SHP77 treated with DMSO at 0.1 percent for 48 hours (cell line): Measurements from ENCODE around the gene KIF26B.

ENCODE experiments used
- DNase-seq: peaks from one replicate; lab custom pipeline; 2025; lab: John Stamatoyannopoulos, UW

Gene KIF26B

DNA sequence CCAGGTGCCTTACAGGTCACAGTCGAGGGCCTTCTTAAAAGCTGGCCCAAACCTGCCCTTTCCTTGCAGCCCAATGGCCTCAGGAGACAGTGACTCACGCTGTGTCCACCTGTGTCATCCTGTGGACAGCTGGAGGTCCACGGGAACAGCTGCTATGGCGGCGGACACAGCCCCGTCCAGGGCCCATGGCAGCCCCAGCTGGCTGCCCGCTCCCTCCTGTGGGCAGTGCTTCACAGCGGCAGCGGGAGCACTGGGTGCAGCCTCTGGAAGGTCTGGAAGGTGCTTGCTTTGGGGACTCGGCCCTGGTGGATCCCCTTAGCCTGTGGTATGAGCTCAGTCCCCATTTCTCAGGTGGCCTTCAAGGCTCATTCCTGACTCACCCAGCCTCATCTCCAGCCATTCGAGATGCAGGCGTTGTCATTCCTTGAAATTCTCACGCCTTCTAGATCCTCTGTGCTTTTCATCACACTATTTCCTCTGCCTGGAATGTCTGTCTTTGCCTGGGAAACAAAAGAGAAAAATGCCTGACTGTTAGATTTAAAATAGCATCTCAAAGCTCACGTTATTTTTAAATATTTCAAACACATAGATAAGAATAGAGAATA, 86.8 kb downstream of the KIF26B start:
- DNase-seq, result no peak

DNA sequence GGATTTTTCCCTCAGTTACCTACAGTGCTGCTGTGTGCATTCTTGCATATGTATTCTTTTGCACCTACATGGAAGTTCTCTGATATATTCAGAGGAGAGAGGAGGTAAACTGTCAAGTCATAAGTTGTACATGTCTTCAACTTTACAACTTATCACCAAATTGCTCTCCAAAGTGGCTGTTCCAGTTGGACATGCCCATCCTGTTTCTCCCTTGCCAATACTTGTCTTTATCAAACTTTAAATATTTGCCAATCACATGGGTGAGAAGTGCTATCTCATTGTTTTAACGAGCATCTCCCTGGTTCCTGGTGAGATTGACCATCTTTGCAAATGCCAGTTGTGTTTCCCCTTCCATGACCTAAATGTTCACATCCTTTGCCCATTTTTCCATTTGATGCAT, 88.2 kb downstream of the KIF26B start:
- no peak for DNase-seq

DNA sequence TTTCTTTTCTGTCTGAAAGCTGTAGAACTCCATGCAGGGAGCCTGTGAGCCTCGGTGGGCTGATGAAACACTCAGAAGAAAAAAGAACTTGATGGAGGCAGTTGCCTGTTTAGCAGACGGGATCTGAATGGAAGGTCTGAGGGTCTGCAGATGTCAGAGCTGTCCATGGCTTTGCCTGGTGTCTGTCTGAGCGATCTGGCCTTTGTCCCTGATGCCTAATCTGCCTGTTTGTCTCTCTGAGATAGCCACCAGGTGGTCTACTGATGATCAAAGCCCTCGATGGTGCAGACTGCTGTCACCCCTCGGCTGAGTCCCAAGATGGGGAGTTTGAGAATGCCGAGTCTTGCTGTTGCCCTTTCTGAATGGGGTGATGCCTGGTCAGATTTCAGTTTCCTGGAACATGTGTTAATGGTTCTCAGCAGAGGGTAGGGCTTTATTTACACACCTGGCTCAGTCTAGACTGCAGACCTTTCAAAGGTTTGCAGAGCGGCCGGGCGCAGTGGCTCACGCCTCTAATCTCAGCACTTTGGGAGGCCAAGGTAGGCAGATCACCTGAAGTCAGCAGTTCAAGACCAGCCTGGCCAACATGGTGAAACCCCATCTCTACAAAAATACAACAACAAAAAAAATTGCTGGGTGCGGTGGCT, 90.4 kb downstream of the KIF26B start:
- DNase-seq, result peak; percentile 95

DNA sequence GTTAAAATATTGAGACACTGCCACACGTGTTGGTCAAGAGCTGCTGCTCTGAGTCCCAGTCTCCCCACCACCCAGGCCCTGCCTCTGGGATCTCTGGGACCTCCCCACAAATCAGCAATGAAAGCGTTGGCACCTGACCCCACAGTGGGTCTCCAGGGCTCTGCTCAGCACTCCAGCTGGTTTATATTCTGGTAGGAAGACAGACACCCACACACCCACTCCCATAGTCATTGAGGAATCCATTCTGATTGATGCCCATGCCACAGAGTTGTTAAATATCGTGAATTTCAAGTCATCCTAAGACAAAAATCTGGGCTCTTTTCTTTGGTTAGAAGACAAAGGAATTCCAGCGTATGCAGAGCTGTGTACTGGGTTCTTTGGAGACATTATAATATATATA, 91.6 kb downstream of the KIF26B start:
- peak; percentile 27 for DNase-seq

DNA sequence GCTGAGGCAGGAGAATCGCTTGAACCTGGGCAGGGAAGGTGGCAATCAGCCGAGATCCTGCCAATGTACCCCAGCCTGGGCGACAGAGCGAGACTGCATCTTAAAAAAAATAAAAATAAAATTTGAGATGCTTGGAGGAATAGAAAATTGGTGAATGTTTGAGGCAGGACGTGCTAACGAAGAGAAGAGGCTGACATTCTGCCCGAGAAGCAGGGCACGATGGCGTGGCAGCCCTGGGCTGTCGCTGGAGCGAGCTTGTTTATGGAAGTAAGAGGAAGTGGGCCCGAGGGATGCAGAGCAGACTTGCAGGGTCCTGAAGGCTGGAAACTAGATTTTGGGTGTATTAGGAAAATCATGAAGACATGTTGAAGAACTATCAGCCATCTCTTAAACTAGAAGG, 92.6 kb downstream of the KIF26B start:
- no peak for DNase-seq

DNA sequence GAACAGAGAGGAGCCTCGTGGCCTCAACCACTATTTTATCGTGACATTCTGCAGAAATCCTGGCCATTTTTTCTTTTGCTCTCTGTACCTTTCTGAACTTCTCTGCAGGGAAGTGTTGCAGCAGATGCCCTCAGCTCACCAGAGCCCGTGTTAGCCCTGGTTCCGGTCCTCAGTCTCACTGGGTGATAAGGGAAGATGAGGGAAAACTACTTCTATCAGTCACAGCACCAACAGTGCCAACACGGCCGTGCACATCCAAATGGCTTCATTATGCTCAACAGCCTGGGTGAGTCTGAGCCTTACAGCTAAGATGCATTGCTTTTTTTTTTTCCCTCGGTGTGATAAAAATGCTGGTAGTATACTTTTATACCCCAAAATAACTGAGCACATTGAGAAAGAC, 93.0 kb downstream of the KIF26B start:
- DNase-seq, result no peak

DNA sequence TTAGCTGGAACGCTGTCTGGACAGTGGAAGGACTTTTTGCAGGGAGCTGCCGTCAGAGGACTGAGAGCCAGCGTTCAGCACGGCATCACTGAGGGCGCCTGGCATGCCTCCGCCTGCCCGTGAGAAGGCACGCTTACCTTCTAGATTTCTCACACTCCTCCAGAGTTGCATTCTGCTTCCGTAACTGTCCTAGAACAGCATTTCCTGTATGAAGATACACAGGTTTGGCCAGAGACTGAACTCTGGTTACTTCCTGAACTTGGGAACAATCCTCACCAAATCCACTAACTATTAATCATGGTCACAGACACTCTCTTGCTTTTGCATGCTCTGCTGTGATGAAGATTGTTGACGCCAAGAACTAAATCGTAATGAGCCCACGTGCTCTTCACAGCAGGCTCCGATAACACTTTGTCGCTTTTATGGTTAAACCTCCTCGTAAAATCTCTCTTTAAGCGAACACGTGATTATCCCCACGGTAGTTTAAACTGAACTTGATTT, 93.5 kb downstream of the KIF26B start:
- DNase-seq, result no peak

DNA sequence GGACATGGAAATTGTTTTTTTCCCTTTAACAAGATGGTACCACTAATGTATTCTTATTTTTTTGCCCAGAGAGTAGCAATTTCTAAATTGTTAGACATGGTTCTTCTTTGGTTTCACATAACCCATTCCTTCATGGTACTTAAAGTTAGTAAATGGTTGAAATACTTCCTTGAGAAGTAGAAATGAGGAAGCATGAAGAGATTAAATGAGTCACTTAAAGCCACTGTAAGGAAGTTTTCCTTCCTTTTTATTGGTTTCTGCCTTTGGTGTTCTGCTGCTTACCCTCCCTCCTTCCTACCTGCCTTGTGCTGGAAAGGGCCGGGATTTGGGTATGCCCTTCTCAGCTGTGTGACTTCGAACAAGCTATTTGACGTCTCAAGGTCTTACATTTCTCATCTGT, 101.0 kb downstream of the KIF26B start:
- no peak for DNase-seq

DNA sequence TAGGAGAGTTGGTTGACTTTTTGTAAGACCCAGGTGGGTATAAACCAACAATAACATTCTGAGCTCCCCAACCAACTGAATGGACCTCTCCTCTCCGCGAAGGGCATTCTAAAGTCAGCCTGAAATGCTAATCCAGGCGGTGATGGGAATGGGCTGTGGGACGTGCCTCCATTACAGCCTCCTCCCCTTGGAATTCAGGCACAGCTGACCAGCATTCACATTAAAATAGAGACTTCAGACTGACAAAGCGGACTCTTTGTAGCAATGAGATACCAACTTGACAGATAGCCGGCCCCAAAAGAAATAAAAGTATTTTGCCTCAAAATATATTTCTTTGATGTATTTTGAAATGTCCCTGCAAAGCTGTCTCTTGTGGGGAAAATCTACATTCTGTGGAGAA, 101.7 kb downstream of the KIF26B start:
- no peak for DNase-seq

DNA sequence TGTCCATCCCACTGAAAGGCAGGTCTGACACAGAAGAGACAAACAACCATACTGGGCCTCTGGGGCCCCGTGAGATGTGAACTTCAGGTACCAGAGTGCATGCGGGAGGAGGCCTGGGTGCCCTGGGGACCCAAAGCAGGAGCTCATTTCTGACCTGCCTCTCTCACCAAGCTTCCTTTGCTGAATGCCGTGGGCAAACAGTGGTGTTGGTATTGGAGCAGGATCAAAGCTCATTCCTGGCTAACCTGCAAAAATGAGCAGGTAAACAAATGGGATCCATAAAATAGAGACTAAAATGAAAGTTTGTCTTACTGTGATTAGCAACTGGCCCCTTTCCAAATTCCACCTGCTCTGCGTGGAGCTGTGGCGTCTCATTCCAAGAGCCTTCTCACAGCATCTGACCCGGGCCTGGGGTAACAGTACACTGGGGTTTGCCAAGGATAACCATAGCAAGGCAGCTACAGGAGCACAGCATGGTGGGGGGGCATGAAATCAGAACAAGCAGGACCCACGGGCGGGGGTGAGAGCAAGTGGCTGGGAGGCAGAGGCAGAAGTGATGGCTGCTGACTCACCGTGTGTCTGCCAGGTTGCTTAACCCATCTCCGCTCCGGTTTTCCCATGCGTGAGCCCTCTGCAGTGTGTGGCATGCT, 103.6 kb downstream of the KIF26B start:
- DNase-seq, result no peak

DNA sequence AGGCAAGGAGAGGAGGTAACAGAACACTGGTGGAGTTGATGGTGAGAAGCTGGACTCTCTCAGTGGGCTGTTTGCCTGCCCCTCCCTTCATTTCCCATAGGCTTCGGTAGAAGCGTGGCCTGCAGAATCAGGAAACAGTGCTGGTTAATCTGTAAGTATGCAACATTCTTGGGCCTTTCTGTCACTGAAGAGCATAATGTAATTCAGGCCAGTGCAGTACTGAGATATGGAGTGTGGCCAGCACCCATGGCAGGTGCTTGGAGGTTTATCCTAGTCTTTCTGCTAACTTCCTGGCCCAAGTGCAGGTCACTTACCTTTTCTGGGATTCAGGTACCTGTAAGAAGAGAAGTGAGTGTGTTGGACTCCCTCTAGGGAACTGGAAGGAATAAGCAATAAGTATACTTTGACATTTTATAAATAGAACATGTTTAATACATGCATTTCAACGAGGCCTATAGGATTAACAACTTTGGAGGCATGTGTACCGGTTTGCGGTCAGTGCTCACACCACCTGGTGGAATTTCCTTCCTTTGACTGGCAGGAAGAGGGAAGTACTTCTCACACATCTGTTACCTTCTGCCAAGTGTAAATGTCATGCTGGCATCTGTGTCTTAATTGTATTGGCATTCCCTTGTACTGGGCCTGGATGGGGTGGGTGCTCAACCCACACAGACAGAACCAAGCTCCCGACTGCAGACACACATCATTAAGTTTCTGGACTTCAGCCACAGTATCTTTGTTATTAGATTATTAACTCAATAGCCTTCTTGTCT, 105.5 kb downstream of the KIF26B start:
- no peak for DNase-seq

DNA sequence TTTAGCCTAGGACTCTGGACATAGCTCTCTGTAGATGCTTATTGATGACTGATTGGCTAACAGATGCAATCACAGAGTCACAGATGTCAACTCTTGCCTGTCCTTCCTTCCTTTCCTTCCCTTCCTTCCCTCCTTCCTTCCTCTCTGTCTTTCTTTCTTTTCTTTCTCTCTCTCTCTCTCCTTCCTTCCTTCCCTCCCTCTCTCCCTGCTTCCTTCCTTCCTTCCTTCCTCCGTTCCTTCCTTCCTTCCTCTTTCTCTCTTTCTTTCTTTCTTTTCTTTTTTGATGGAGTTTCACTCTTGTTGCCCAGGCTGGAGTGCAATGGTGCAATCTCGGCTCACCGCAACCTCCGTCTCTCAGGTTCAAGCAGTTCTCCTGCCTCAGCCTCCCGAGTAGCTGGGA, 106.1 kb downstream of the KIF26B start:
- no peak for DNase-seq

DNA sequence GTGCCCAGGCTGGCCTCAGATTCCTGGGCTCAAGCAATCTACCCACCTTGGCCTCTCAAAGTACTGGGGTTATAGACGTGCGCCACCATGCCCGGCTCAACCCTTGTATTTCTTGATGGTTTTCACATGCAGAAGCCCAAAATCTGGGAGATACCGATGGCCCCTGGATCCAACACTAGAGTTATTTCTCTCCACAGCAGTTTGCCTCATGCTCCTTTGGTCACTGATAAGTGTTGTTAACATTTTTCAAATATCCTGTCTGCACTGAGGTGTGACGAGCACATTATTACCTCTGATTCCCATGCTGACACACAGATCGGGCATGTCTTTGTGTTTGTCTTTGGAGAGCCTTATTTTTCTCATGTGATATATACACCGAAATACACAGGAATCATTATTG, 107.0 kb downstream of the KIF26B start:
- DNase-seq, result no peak

DNA sequence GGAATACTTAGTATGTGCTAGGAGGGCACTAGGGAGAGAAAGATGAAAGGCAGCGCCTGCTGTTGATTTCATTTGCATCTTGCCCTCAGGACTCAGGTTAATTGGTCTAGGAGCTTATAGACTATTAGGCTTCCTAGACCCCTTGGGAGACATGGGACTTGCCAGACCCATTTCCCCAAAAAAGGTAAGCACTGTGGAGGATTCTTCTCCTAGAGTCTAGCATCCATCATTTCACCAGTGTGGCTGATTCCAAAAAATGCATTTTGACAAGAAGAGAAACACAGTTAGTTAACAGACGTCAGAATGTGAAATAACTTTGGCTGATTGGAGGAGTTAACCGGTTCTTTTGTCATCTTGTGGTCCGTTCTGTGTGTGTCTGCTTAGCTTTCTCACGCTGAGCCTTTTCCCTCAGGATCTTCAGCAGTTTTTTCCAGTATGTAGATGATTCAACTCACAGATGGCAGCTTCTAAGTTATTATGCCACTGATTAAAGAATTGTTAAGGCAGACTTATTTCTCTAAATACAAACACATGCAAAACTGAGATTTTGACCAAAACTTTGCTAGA, 108.8 kb downstream of the KIF26B start:
- DNase-seq, result no peak

DNA sequence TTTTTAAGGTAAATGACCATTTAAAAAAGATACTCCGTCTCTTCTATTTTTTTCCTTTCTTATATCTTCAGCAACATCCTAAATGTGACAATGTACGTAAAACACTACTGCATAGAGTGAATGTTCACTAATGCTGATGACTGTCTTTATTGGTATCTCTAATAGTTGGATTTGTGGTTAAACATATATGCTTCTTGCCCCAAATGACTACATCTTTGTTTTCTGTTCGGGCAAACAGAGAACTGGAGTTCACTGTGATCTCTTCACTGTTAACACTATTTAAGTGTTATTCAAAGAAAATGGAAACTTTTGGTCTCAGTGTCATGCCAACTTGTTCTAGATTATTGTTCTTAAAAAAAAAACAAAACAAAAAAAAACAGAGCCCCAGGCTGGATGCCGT, 109.4 kb downstream of the KIF26B start:
- DNase-seq, result no peak

DNA sequence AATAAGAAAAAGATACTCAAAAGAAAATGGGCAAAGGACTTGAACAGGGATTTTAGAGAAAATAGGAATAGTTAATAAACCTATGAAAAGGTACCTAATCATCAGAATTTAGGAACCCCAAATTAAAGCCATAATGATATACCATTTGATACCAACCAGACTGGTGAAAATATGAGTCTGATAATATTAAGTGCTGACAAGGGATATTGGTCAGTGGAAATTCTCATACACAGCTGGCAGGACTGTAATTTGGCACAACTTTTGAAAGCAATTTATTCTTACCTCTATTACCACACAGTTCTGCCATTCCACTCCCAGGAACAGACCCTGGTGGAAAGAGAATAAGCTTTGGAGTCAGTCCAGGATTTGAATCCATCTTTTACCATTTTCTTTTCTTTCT, 111.3 kb downstream of the KIF26B start:
- no peak for DNase-seq

DNA sequence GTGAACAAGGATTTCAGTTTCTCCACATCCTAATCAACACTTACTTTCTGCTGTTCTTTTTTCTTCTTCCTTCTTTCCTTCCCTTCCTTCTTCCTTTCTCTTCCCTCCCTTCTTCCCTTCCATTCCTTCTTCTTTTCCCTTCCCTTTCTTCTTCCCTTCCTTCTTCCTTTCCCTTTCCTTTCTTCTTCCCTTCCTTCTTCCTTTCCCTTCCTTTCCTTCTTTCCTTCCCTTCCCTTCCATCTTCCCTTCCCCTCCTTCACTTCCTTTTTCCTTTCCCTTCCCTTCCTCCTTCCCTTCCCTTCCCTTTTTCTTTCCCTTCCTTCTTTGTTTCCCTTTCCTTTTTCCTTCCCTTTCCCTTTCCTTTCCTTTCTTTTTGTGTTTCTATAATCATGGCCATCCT, 115.3 kb downstream of the KIF26B start:
- DNase-seq, result no peak

DNA sequence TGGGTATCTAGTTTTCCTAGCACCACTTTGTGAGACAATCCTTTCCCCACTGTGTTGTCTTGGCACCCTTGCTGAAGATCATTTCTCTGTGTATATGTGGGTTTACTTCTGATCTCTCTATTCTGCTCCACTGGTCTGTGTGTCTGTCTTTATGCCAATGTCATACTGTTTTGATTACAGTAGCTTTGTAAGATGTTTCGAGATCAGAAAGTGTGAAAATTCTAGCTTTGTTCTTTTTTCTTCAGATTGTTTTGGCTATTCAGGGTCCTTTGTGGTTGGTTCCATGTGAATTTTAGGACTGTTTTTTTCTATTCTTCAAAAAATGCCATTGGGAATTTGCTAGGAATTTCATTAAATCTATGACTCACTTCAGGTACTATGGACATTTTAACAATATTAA, 116.2 kb downstream of the KIF26B start:
- no peak for DNase-seq

DNA sequence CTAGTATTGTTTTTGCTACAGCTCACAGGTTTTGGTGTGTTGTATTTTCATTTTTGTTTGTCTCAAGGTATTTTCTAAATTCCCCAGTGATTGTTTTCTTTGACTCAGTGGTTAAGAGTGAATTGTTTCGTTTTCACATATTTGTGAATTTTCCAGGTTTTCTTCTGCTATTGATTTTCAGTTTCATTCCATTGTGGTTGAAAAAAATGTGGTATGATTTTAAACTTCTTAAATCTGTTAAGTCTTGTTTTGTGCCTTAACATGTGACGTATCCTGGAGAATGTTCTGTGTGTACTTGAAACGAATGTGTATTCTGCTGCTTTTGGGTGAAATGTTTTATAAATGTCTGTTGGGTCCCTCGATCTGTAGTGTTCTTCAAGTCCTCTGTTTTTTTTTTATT, 117.9 kb downstream of the KIF26B start:
- no peak for DNase-seq

DNA sequence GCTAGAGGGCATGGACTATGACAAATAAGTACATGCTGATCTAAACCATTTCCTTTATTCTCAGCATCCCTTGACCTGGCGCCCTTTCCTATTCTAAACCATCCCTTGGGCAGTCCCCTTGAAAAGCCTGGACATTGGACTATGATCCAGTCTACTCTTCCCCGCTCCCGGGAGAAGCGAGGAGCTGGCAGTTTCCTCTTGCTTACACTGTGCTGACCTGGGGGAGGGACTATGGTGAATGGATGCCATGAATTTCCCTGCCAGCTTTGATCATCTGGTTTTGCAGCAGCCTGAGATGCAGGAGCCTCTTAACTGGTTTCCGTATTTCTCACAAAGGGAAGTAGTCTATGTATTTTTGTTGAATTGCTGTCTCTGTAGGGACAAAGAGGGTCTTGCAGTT, 121.7 kb downstream of the KIF26B start:
- no peak for DNase-seq

DNA sequence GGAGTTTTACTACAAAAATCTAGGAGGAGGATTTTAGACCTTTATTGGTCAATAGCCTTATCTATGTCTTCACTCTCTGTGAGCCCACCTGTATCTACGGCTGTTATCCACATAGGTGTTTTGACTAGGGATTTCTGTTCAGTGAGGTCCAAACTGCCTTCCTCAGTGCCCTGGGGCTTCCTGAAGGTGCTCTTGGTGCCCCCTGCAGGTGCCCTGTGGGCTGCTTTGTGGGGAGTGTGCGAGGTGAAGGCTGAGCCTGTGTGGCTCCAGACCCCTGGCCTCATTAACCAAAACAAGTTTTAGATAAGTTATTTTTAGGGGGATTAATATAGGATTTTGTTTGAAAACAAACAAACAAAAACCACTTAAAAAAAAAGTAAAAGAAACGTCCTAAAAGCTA, 122.5 kb downstream of the KIF26B start:
- no peak for DNase-seq

DNA sequence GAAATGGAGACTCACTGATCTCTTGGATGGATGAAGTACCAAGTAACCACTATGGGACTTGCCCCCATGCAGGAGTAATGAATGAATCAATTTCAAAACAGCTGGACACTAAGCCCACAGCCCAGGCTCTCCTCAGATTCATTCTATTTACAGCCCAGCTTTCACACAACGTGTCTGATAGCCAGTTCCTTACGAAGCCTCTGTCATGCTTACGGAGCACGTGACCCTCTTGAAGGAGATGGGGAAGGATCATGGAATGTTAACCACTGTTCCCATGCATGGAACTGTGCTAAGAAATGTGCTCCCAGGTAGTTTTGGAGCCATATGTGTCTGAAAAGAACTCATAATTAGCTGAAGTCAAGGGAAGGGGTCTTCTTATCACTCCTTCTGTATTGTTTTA, 124.1 kb downstream of the KIF26B start:
- no peak for DNase-seq

DNA sequence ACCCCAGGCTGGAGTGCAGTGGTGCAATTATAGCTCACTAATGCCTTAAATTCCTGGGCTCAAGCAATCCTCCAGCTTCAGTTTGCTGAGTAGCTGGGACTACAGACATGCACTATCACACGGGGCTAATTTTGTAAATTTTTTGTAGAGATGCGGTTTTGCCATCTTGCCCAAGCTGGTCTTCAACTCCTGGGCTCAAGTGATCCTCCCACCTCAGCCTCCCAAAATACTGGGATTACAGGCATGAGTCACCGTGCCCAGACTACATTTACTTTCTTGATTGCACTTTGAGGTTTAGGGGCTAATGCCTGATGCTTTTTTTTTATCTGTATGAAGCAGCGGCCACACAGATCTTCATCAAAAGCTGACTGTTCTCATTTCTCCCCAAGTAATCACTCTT, 124.6 kb downstream of the KIF26B start:
- no peak for DNase-seq
